K562 (cell line): ENCODE data around the gene ASCC3. TPM values are rescaled to one million over a fixed set of nuclear protein-coding genes. Genes with fewer than 3 reads are reported as not detected.

Experiments
- ATAC-seq: fragments of 200-7000 bp; cut with Tn5 transposase; 3 replicates; pipeline ENCODE4 v1.9.1; 2020; ENCODE audit warnings: moderate library complexity
- BruUV-seq: library from RNA; stranded (reverse); fragments of 400-500 nt; replicated peaks from 2 replicates; lab custom pipeline; 2021; lab: Mats Ljungman, UMichigan
- CTCF ChIA-PET: fragments of 300-600 bp; formaldehyde crosslinking; extraction: SDS; loops from one replicate; lab custom pipeline; 2021; ENCODE audit warnings: low intra/inter-chr PET ratio; lab: Yijun Ruan, JAX
- POLR2A ChIA-PET: fragments of 300-600, 350-650 bp; sonication (Branson Sonifier 250); formaldehyde crosslinking; extraction: SDS; loops from one replicate; lab custom pipeline; 2021; ENCODE audit warnings: antibody characterized with exemption, inconsistent platforms; lab: Yijun Ruan, JAX
- DNase-seq, 4 experiments: peaks; one replicate each; pipeline versions ENCODE4 v3.0.0 to v3.0.0-alpha.2; 2011 to 2018; ENCODE audit warnings: low spot score in 3 of 4, mixed read lengths in 3 of 4; ENCODE audit errors: extremely low read depth in 1 of 4
- FAIRE-seq: peaks from 2 replicates; lab custom pipeline; 2011; peaks lifted over from hg19 to GRCh38; lab: Jason Lieb, UNC
- H2AFZ ChIP-seq: 2 replicates; pipeline ENCODE4 v1.6.0; 2011; ENCODE audit warnings: low read depth, low read length, control low read depth, inconsistent platforms
- H3K27ac ChIP-seq: fragments of 200-600 bp; 3 replicates; pipeline ENCODE4 v1.8.0; 2011; ENCODE audit warnings: low read depth, mild to moderate bottlenecking, control low read depth, inconsistent platforms, low read length, moderate library complexity, mixed read lengths; ENCODE audit errors: extremely low read depth
- H3K27me3 ChIP-seq, 2 experiments: fragments of 300-600 bp in 1 of 2; 2 replicates in 1 of 2; 3 replicates in 1 of 2; pipeline versions ENCODE4 v1.6.0 to v1.8.0; 2011; ENCODE audit warnings: inconsistent platforms in 2 of 2, low read length in 2 of 2, mild to moderate bottlenecking in 1 of 2, mixed read lengths in 1 of 2, moderate library complexity in 1 of 2; ENCODE audit not compliant: control insufficient read depth in 2 of 2, insufficient read depth in 2 of 2
- H3K36me3 ChIP-seq: fragments of 300-600 bp; 3 replicates; pipeline ENCODE4 v1.8.0; 2011; ENCODE audit warnings: mild to moderate bottlenecking, low read length, inconsistent platforms; ENCODE audit not compliant: control insufficient read depth, insufficient read depth
- H3K4me1 ChIP-seq, 2 experiments: fragments of 200-600 bp in 1 of 2; replicated peaks in 1 of 2; 2 replicates in 1 of 2; 3 replicates in 1 of 2; pipeline versions ENCODE4 v1.5.1 to v1.8.0; 2011; ENCODE audit warnings: inconsistent platforms in 2 of 2, low read length in 2 of 2, mild to moderate bottlenecking in 1 of 2, mixed read lengths in 1 of 2, moderate library complexity in 1 of 2; ENCODE audit not compliant: control insufficient read depth in 2 of 2, insufficient read depth in 2 of 2
- H3K4me2 ChIP-seq: 2 replicates; pipeline ENCODE4 v1.6.1; 2011; ENCODE audit warnings: low read length, control low read depth, inconsistent platforms, mixed read lengths; ENCODE audit not compliant: insufficient read depth
- H3K4me3 ChIP-seq: fragments of 200-600 bp; sonication (generic), shearing (Covaris generic); 2 replicates; pipeline ENCODE4 v1.5.1; 2016; ENCODE audit warnings: control low read depth, inconsistent platforms
- H3K79me2 ChIP-seq: fragments of 200-600 bp; 3 replicates; pipeline ENCODE4 v1.8.0; 2011; ENCODE audit warnings: low read length, inconsistent platforms; ENCODE audit not compliant: control insufficient read depth, insufficient read depth
- H3K9ac ChIP-seq, 2 experiments: 2 replicates each; pipeline versions ENCODE4 v1.6.0 to v1.6.1; 2011; ENCODE audit warnings: low read depth in 2 of 2, low read length in 2 of 2, control low read depth in 1 of 2, inconsistent platforms in 1 of 2, mild to moderate bottlenecking in 1 of 2, mixed read lengths in 1 of 2; ENCODE audit not compliant: insufficient read depth in 1 of 2
- H3K9me1 ChIP-seq: one replicate; pipeline ENCODE4 v1.6.0; 2011; ENCODE audit warnings: inconsistent platforms, mild to moderate bottlenecking, low read length, moderate library complexity; ENCODE audit not compliant: control insufficient read depth, insufficient read depth
- H3K9me3 ChIP-seq: replicated peaks from 2 replicates; pipeline ENCODE4 v1.5.1; 2011; ENCODE audit warnings: low read depth, low read length, inconsistent platforms; ENCODE audit not compliant: control insufficient read depth, insufficient read depth
- H4K20me1 ChIP-seq: replicated peaks from 2 replicates; pipeline ENCODE4 v1.6.1; 2011; ENCODE audit warnings: low read length, inconsistent platforms, mixed read lengths; ENCODE audit not compliant: control insufficient read depth, insufficient read depth
- CBFB ChIP-seq: sonication (generic); formaldehyde crosslinking; IDR thresholded peaks from 2 replicates; pipeline ENCODE4 v1.4.0; 2020; ENCODE audit warnings: mild to moderate bottlenecking, missing genetic modification reagents
- E2F3 ChIP-seq: fragments of 250-450 bp; sonication (Bioruptor Pico); IDR thresholded peaks from 2 replicates; pipeline ENCODE4 v1.4.0; 2020; ENCODE audit warnings: mild to moderate bottlenecking
- EP400 ChIP-seq: fragments of 450-650 bp; IDR thresholded peaks from 2 replicates; pipeline ENCODE4 v1.6.1; 2017; ENCODE audit warnings: antibody characterized with exemption, mild to moderate bottlenecking, moderate library complexity
- ESRRA ChIP-seq: fragments of 450-650 bp; IDR thresholded peaks from 2 replicates; pipeline ENCODE4 v1.6.1; 2014; ENCODE audit warnings: low read depth, mild to moderate bottlenecking, moderate library complexity, borderline replicate concordance
- ETV1 ChIP-seq: fragments of 450-650 bp; conservative IDR thresholded peaks from 2 replicates; pipeline ENCODE4 v1.6.1; 2016; ENCODE audit warnings: missing genetic modification characterization, control low read depth, low read depth, missing compliant biosample characterization
- FOXJ3 ChIP-seq: sonication (generic); formaldehyde crosslinking; IDR thresholded peaks from 2 replicates; pipeline ENCODE4 v1.4.0; 2020; ENCODE audit warnings: mild to moderate bottlenecking, missing genetic modification reagents
- KAT8 ChIP-seq: fragments of 450-650 bp; IDR thresholded peaks from 2 replicates; pipeline ENCODE4 v1.6.1; 2016; ENCODE audit warnings: low read depth, mild to moderate bottlenecking
- KHSRP ChIP-seq: fragments of 450-650 bp; IDR thresholded peaks from 2 replicates; pipeline ENCODE4 v1.6.1; 2017
- KLF13 ChIP-seq: fragments of 450-650 bp; IDR thresholded peaks from 2 replicates; pipeline ENCODE4 v1.6.1; 2016; ENCODE audit warnings: missing genetic modification characterization, low read depth, mild to moderate bottlenecking, missing compliant biosample characterization, moderate library complexity, borderline replicate concordance
- SMC3 ChIP-seq: conservative IDR thresholded peaks from 2 replicates; pipeline ENCODE4 v1.6.1; 2011; ENCODE audit warnings: low read depth, low read length, improper control_type of control experiment; ENCODE audit not compliant: insufficient read depth
- TBL1XR1 ChIP-seq, 2 experiments: IDR thresholded peaks; 2 replicates each; pipeline ENCODE4 v1.6.1; 2012; ENCODE audit warnings: improper control_type of control experiment in 2 of 2, low read length in 2 of 2, mild to moderate bottlenecking in 1 of 2
- THAP7 ChIP-seq: fragments of 250-450 bp; sonication (Bioruptor Pico); IDR thresholded peaks from 2 replicates; pipeline ENCODE4 v1.5.0; 2021
- TSC22D4 ChIP-seq: fragments of 450-650 bp; IDR thresholded peaks from 2 replicates; pipeline ENCODE4 v1.6.1; 2016; ENCODE audit warnings: missing genetic modification characterization, missing biosample characterization, control low read depth
- ZBTB34 ChIP-seq: fragments of 250-450 bp; sonication (Bioruptor Pico); IDR thresholded peaks from 2 replicates; pipeline ENCODE4 v1.8.0; 2021; ENCODE audit warnings: mild to moderate bottlenecking, moderate library complexity
- ZKSCAN3 ChIP-seq: fragments of 250-450 bp; sonication (Bioruptor Pico); IDR thresholded peaks from 2 replicates; pipeline ENCODE4 v1.4.0; 2020
- ZNF121 ChIP-seq: sonication (generic); formaldehyde crosslinking; conservative IDR thresholded peaks from 2 replicates; pipeline ENCODE4 v1.8.0; 2022; ENCODE audit warnings: missing genetic modification reagents
- ZNF217 ChIP-seq: sonication (generic); formaldehyde crosslinking; IDR thresholded peaks from 2 replicates; pipeline ENCODE4 v1.8.0; 2022; ENCODE audit warnings: mild to moderate bottlenecking, missing genetic modification reagents
- ZNF232 ChIP-seq: sonication (generic); formaldehyde crosslinking; IDR thresholded peaks from 2 replicates; pipeline ENCODE4 v1.8.0; 2022; ENCODE audit warnings: mild to moderate bottlenecking, missing genetic modification reagents
- ZNF79 ChIP-seq: fragments of 250-450 bp; sonication (Bioruptor Pico); IDR thresholded peaks from 2 replicates; pipeline ENCODE4 v1.4.0; 2020; ENCODE audit warnings: low read depth, mild to moderate bottlenecking, moderate library complexity
- ZNF830 ChIP-seq: fragments of 250-450 bp; sonication (Bioruptor Pico); IDR thresholded peaks from 2 replicates; pipeline ENCODE4 v1.5.0; 2021; ENCODE audit warnings: mild to moderate bottlenecking
- WGBS: fragments of 100-300 bp; shearing (Covaris generic); methylation state at CpG from one replicate; pipeline ENCODE4 v1.1.6; 2016; ENCODE audit warnings: low coverage, mixed read lengths; ENCODE audit not compliant: insufficient coverage; ENCODE audit errors: missing lambda C conversion rate; 5-methylcytosine and 5-hydroxymethylcytosine counted together
- in situ Hi-C: fragments of 300-500 bp; cut with MboI; formaldehyde crosslinking; loops from 4 replicates; pipeline ENCODE4 v1.15.0; 2018; ENCODE audit warnings: inconsistent platforms, mixed read lengths
- intact Hi-C: fragments of 100-400 bp; cut with micrococcal nuclease; formaldehyde crosslinking; loops from 2 replicates; pipeline ENCODE4 v1.14.2; 2022
- polyA plus RNA-seq, 8 experiments: library from polyadenylated mRNA; depleted of rRNA in 4 of 8; stranded (reverse) in 5 of 8; unstranded in 3 of 8; fragments of >200 nt; fragmentation: Nextera tagmentation in 2 of 8; fragmentation: Illumina TruSeq in 1 of 8; extraction: Ambion mirVana in 2 of 8; extraction: Trizol in 1 of 8; gene quantifications; 2 replicates each; pipeline versions ENCODE4 v1.2.1 to v1.2.3, GENCODE V29; 2011 to 2014; ENCODE audit warnings: inconsistent platforms in 1 of 8, missing spikeins in 1 of 8
- total RNA-seq, 7 experiments: library from RNA; depleted of rRNA in 6 of 7; stranded (reverse); fragments of >200 nt in 6 of 7; fragmentation: Illumina TruSeq in 2 of 7; extraction: Trizol in 2 of 7; gene quantifications; 2 replicates each; pipeline versions ENCODE4 v1.2.1 to v1.2.3, GENCODE V29; 2011 to 2021; ENCODE audit warnings: low replicate concordance in 1 of 7

Gene ASCC3
- total and polyA plus RNA-seq, 9 of the 15 experiments (the other 6 are each of a cell fraction or from before 2014, with no cell fraction given): 16.1 to 56.1 (median 33.9) TPM

GRCh38 chr6:100458841-100459591, 422.1 kb downstream of the ASCC3 start:
- no peaks in the 10 kb centered on the region for H3K36me3 ChIP-seq
- H3K27ac ChIP-seq: no peak overlapping the region
- 5% methylated on average over 10 of the region's 10 CpGs for WGBS
- no peak overlapping the region for H3K4me3 ChIP-seq
- FAIRE-seq (no peak), DNase-seq (no peak), ATAC-seq (no peak)
- in situ Hi-C loops: no loop called here
- no peaks in the 10 kb centered on the region for H3K79me2 ChIP-seq
- H3K9me1 ChIP-seq: no peaks in the 10 kb centered on the region
- ChIA-PET CTCF (no interaction called here), POLR2A (no interaction called here)
- H2AFZ ChIP-seq: no peak overlapping the region
- no peaks in the 10 kb centered on the region for H4K20me1 ChIP-seq
- no peaks in the 10 kb centered on the region for H3K9me3 ChIP-seq
- no TSS peak for BruUV-seq
- H3K4me2 ChIP-seq: no peak overlapping the region
- peaks cover 0 to 19% of the 10 kb centered on the region in 2 experiments; a peak in 1 of 5 replicates for H3K4me1 ChIP-seq
- no peak overlapping the region for H3K9ac ChIP-seq
- peaks cover 61 to 66% of the 10 kb centered on the region in 2 experiments for H3K27me3 ChIP-seq
- TF ChIP-seq THAP7 (CRISPR knock-in tag) (no peak), FOXJ3 (CRISPR knock-in tag) (no peak), ZKSCAN3 (CRISPR knock-in tag) (no peak), EP400 (no peak), ZNF232 (CRISPR knock-in tag) (no peak), KHSRP (no peak), CBFB (CRISPR knock-in tag) (no peak), ZNF217 (CRISPR knock-in tag) (no peak), TSC22D4 (tag) (no peak), ESRRA (no peak), ZNF79 (CRISPR knock-in tag) (no peak), ETV1 (tag) (no peak), KLF13 (tag) (no peak), ZNF830 (CRISPR knock-in tag) (no peak), KAT8 (no peak), SMC3 (no peak), E2F3 (CRISPR knock-in tag) (no peak), TBL1XR1 (IDR thresholded peaks at IDR 0.05; ENCODE audit: low read length in 2 of 2) (no peak), ZNF121 (CRISPR knock-in tag) (no peak), ZBTB34 (CRISPR knock-in tag) (no peak)
- TF ChIP-seq, all 486 proteins: peak for 0
- intact Hi-C loops: no loop called here
